Peyer's patch (tissue), 4 donors: ENCODE measurements around the gene PCYT2.

Experiments used
- POLR2A ChIP-seq, 2 donors: fragments of 450-650 bp; IDR thresholded peaks; one replicate each; pipeline ENCODE4 v1.5.1; 2017; ENCODE audit warnings: antibody characterized with exemption in 2 of 2, mild to moderate bottlenecking in 2 of 2, moderate library complexity in 2 of 2
- TF ChIP-seq, protein P1 (sequence below), 6 experiments: fragments of 450-650 bp in 4 of 6; fragments of 200-600 bp in 2 of 6; sonication (generic) in 1 of 6; IDR thresholded peaks; one replicate each; pipeline ENCODE4 v1.5.1; 2017 to 2019; ENCODE audit warnings: antibody characterized with exemption in 6 of 6, mild to moderate bottlenecking in 3 of 6, moderate library complexity in 1 of 6

- TF ChIP-seq, protein P1, sequence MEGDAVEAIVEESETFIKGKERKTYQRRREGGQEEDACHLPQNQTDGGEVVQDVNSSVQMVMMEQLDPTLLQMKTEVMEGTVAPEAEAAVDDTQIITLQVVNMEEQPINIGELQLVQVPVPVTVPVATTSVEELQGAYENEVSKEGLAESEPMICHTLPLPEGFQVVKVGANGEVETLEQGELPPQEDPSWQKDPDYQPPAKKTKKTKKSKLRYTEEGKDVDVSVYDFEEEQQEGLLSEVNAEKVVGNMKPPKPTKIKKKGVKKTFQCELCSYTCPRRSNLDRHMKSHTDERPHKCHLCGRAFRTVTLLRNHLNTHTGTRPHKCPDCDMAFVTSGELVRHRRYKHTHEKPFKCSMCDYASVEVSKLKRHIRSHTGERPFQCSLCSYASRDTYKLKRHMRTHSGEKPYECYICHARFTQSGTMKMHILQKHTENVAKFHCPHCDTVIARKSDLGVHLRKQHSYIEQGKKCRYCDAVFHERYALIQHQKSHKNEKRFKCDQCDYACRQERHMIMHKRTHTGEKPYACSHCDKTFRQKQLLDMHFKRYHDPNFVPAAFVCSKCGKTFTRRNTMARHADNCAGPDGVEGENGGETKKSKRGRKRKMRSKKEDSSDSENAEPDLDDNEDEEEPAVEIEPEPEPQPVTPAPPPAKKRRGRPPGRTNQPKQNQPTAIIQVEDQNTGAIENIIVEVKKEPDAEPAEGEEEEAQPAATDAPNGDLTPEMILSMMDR (IDR thresholded peaks at IDR 0.05): no peak
- TF ChIP-seq POLR2A (IDR thresholded peaks at IDR 0.05): no peak
Measured at GRCh38 chr17:81905424-81905875, 5.7 kb downstream of the PCYT2 start.
